Muscle layer of colon (tissue), 2 donors: ENCODE measurements around the gene DGKZ.

Experiments used
- H3K27ac ChIP-seq: one replicate; pipeline ENCODE4 v1.7.0; 2013; ENCODE audit warnings: low read depth, mild to moderate bottlenecking, low read length, moderate library complexity
- H3K27me3 ChIP-seq, 2 donors: one replicate each; pipeline ENCODE4 v1.7.0; 2013; ENCODE audit warnings: low read length in 2 of 2, mild to moderate bottlenecking in 2 of 2; ENCODE audit not compliant: insufficient read depth in 2 of 2, control insufficient read depth in 1 of 2
- H3K36me3 ChIP-seq: one replicate; pipeline ENCODE4 v1.7.0; 2013; ENCODE audit warnings: mild to moderate bottlenecking, low read length; ENCODE audit not compliant: insufficient read depth
- H3K4me1 ChIP-seq: one replicate; pipeline ENCODE4 v1.7.0; 2013; ENCODE audit warnings: mild to moderate bottlenecking, low read length; ENCODE audit not compliant: insufficient read depth
- H3K4me3 ChIP-seq, 2 donors: one replicate each; pipeline ENCODE4 v1.7.0; 2013; ENCODE audit warnings: low read length in 2 of 2, low read depth in 1 of 2, mild to moderate bottlenecking in 1 of 2, moderate library complexity in 1 of 2
- H3K9ac ChIP-seq: one replicate; pipeline ENCODE4 v1.7.0; 2013; ENCODE audit warnings: low read length
- H3K9me3 ChIP-seq: one replicate; pipeline ENCODE4 v1.7.0; 2013; ENCODE audit warnings: mild to moderate bottlenecking, low read length
- donor health status: abdominal sarcoma.
- donor health status: Adenocarcinoma of cecum.

Gene DGKZ

DNA sequence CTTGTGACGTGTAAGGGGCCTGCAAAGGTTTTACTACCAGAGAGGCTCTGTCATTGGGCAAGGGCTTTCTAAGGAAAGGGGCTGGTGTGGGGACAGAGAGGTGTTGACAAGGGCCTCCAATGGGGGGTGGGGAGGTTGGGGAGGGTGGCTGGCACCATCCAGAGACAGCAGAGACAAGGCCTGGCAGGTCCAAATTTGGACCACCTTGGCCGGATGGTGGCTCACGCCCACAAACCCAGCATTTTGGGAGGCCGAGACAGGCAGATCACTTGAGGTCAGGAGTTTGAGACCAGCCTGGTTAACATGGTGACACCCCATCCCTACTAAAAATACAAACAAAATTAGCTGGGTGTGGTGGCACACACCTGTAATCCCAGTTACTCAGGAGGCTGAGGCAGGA lies 46.5 kb downstream of the DGKZ start:
- no peak overlapping the region for H3K9ac ChIP-seq
- peaks cover 21 to 31% of the 10 kb centered on the region in 2 donors for H3K27me3 ChIP-seq
- no peaks in the 10 kb centered on the region for H3K9me3 ChIP-seq
- H3K36me3 ChIP-seq, result peaks cover 13% of the 10 kb centered on the region
- no peak overlapping the region for H3K27ac ChIP-seq
- no peak overlapping the region for H3K4me3 ChIP-seq
- peaks cover 12% of the 10 kb centered on the region for H3K4me1 ChIP-seq

DNA sequence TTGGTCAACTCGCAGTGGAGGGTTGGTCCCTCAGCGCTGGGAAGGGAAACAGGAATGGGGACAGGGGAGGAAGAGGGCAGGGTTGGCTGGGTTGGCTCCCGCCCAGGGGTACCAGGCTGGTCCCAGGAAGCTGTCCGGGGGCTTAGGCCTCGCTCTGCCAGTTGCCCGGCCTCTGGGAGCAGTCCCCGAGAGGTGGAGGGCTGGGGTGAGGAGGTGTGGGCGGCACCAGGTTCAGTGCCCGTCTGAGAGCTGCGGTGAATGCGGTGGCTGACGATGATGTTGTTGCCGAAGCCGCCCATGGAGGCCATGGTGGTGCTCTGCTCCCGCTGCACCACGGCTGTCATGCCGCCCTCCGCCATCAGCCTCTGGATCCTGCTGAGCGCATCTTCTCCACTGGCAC lies 50.3 kb downstream of the DGKZ start:
- H3K36me3 ChIP-seq, result peaks cover 13% of the 10 kb centered on the region
- peaks cover 4% of the 10 kb centered on the region for H3K4me1 ChIP-seq
- H3K9ac ChIP-seq, result no peak overlapping the region

GRCh38 chr11:46402957-46403902 lies 56.0 kb downstream of the DGKZ start:
- Histone ChIP-seq H3K4me1 (no peaks in the 10 kb centered on the region), H3K36me3 (peaks cover 9% of the 10 kb centered on the region), H3K9ac (no peak overlapping the region), H3K27me3 (no peaks in the 10 kb centered on the region), H3K4me3 (no peak overlapping the region), H3K9me3 (no peaks in the 10 kb centered on the region), H3K27ac (no peak overlapping the region)

More for the DNA sequence above, 50.3 kb downstream of the DGKZ start:
- H3K27ac ChIP-seq, result no peak overlapping the region
- H3K4me3 ChIP-seq, result no peak overlapping the region
- H3K27me3 ChIP-seq, result no peaks in the 10 kb centered on the region
- H3K9me3 ChIP-seq, result no peaks in the 10 kb centered on the region

GRCh38 chr11:46404476-46405017 lies 57.3 kb downstream of the DGKZ start:
- H3K27ac ChIP-seq, result no peak overlapping the region
- no peak overlapping the region for H3K4me3 ChIP-seq
- no peaks in the 10 kb centered on the region for H3K9me3 ChIP-seq
- no peaks in the 10 kb centered on the region for H3K4me1 ChIP-seq
- H3K36me3 ChIP-seq, result peaks cover 18% of the 10 kb centered on the region
- H3K9ac ChIP-seq, result no peak overlapping the region
- no peaks in the 10 kb centered on the region for H3K27me3 ChIP-seq

DNA sequence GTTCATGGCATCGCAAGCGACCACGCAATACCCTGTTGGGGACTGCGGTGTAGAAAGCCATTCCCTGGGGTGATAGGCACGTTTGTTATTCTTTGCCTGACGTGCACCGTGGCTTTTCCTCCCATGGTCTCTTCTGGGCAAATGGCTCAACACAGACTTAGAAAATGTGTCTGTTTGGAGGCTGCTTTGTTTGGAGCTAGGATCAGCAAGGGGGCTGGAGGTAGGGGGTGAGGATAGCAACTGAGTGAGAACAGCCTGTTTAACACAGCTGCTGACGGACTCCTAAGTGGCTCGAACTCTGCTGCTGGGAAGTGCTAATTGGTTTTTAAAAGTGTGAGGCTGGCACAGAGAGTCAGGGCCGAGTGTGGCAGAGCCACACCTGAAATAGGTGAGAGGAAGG lies 60.4 kb downstream of the DGKZ start:
- Histone ChIP-seq H3K9ac (no peak overlapping the region), H3K4me1 (no peaks in the 10 kb centered on the region), H3K4me3 (no peak overlapping the region), H3K9me3 (no peaks in the 10 kb centered on the region), H3K27ac (no peak overlapping the region), H3K36me3 (peaks cover 28% of the 10 kb centered on the region), H3K27me3 (no peaks in the 10 kb centered on the region)

- H3K27ac ChIP-seq, result no peak overlapping the region
- H3K36me3 ChIP-seq, result peaks cover 28% of the 10 kb centered on the region
- no peaks in the 10 kb centered on the region for H3K9me3 ChIP-seq
- no peaks in the 10 kb centered on the region for H3K4me1 ChIP-seq
- H3K4me3 ChIP-seq, result no peak overlapping the region
- no peak overlapping the region for H3K9ac ChIP-seq
- no peaks in the 10 kb centered on the region for H3K27me3 ChIP-seq
Observed at GRCh38 chr11:46408407-46408986, 61.2 kb downstream of the DGKZ start.

- Histone ChIP-seq H3K27ac (no peak overlapping the region), H3K4me3 (no peak overlapping the region), H3K27me3 (no peaks in the 10 kb centered on the region), H3K9ac (no peak overlapping the region), H3K9me3 (no peaks in the 10 kb centered on the region), H3K4me1 (no peaks in the 10 kb centered on the region), H3K36me3 (peaks cover 33% of the 10 kb centered on the region)
Observed at GRCh38 chr11:46410021-46410420, 62.8 kb downstream of the DGKZ start.

GRCh38 chr11:46413760-46414465 lies 66.7 kb downstream of the DGKZ start:
- no peak overlapping the region for H3K27ac ChIP-seq
- H3K9me3 ChIP-seq, result no peaks in the 10 kb centered on the region
- no peaks in the 10 kb centered on the region for H3K27me3 ChIP-seq
- peaks cover 46% of the 10 kb centered on the region for H3K36me3 ChIP-seq
- no peaks in the 10 kb centered on the region for H3K4me1 ChIP-seq
- no peak overlapping the region for H3K4me3 ChIP-seq
- no peak overlapping the region for H3K9ac ChIP-seq

DNA sequence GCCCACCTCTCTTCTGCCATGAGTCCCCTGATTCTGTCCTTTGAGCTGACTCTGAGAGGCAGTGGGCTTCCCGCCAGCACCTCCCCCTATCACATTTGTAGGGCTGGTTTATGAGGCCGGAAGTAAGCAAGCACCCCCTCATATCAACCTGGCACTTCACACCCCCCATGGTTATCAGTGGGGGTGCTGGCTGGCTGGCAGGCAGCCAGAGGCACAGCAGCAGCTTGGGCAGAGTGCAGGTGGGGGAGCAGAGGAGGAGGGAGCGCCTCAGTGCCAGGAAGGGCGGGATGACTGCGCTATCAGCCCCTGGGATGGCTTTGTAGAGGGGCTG lies 67.2 kb downstream of the DGKZ start:
- Histone ChIP-seq H3K4me1 (no peaks in the 10 kb centered on the region), H3K27ac (no peak overlapping the region), H3K27me3 (no peaks in the 10 kb centered on the region), H3K4me3 (no peak overlapping the region), H3K9me3 (no peaks in the 10 kb centered on the region), H3K36me3 (peaks cover 44% of the 10 kb centered on the region), H3K9ac (no peak overlapping the region)

GRCh38 chr11:46414879-46415278 lies 67.6 kb downstream of the DGKZ start:
- peaks cover 40% of the 10 kb centered on the region for H3K36me3 ChIP-seq
- no peaks in the 10 kb centered on the region for H3K9me3 ChIP-seq
- H3K27ac ChIP-seq, result no peak overlapping the region
- no peaks in the 10 kb centered on the region for H3K27me3 ChIP-seq
- no peak overlapping the region for H3K4me3 ChIP-seq
- no peak overlapping the region for H3K9ac ChIP-seq
- no peaks in the 10 kb centered on the region for H3K4me1 ChIP-seq

DNA sequence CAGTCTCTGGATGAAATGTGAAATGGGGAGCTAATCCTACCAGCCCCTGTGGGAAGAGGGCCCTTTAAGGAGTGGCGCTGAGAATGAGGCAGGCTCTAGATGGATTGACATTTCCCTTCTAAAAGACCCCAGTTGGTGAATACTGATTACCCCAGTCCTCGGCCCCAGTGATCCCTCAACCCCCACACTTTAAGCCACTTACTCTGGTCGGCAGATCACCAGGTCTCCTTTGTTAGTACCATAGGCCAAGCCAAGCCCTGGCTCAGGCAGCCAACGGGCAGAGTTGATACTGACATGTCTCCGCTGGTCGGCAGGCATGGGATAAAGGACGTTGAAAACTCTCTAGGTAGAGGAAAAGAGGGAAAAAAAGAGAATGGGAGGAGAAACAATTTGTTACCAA lies 70.4 kb downstream of the DGKZ start:
- peaks cover 49% of the 10 kb centered on the region for H3K36me3 ChIP-seq
- no peak overlapping the region for H3K27ac ChIP-seq
- no peaks in the 10 kb centered on the region for H3K9me3 ChIP-seq
- no peak overlapping the region for H3K4me3 ChIP-seq
- no peaks in the 10 kb centered on the region for H3K4me1 ChIP-seq
- H3K27me3 ChIP-seq, result no peaks in the 10 kb centered on the region
- H3K9ac ChIP-seq, result no peak overlapping the region
